Mesodermal cell (in vitro differentiated cells): ENCODE results near the gene POMGNT2.

Experiments used
- H3K27ac ChIP-seq: 2 replicates; pipeline ENCODE4 v1.7.0; 2013; ENCODE audit warnings: mild to moderate bottlenecking, low read depth, low read length, moderate library complexity; ENCODE audit not compliant: severe bottlenecking
- H3K36me3 ChIP-seq: 2 replicates; pipeline ENCODE4 v1.7.1; 2013; ENCODE audit warnings: mild to moderate bottlenecking, low read length, moderate library complexity; ENCODE audit not compliant: control insufficient read depth, insufficient read depth
- H3K4me1 ChIP-seq: one replicate; pipeline ENCODE4 v1.7.1; 2013; ENCODE audit warnings: mild to moderate bottlenecking, low read length; ENCODE audit not compliant: insufficient read depth, control insufficient read depth, poor library complexity, severe bottlenecking
- H3K4me3 ChIP-seq: 2 replicates; pipeline ENCODE4 v1.7.0; 2013; ENCODE audit warnings: low read length, control low read depth, mild to moderate bottlenecking; ENCODE audit not compliant: insufficient read depth, poor library complexity, severe bottlenecking; ENCODE audit errors: extremely low read depth
- H3K9me3 ChIP-seq: 2 replicates; pipeline ENCODE4 v1.7.1; 2013; ENCODE audit warnings: mild to moderate bottlenecking, low read length, moderate library complexity; ENCODE audit not compliant: control insufficient read depth
- WGBS, 2 experiments: methylation state at CpG; one replicate each; pipeline ENCODE4 v1.1.5; 2013; ENCODE audit warnings: missing lambda C conversion rate in 2 of 2; ENCODE audit not compliant: insufficient coverage in 2 of 2; 5-methylcytosine and 5-hydroxymethylcytosine counted together

Gene POMGNT2

GRCh38 chr3:43089081-43089480 lies 16.8 kb downstream of the POMGNT2 start:
- peaks cover 6% of the 10 kb centered on the region for H3K4me1 ChIP-seq
- H3K9me3 ChIP-seq = no peaks in the 10 kb centered on the region
- H3K4me3 ChIP-seq = no peak overlapping the region
- H3K27ac ChIP-seq = no peak overlapping the region
- 81 to 96% methylated on average over 4 of the region's 4 CpGs for WGBS, 2 experiments
- no peaks in the 10 kb centered on the region for H3K36me3 ChIP-seq

- Histone ChIP-seq H3K27ac (no peak overlapping the region), H3K9me3 (no peaks in the 10 kb centered on the region), H3K4me1 (peaks cover 6% of the 10 kb centered on the region), H3K4me3 (no peak overlapping the region), H3K36me3 (no peaks in the 10 kb centered on the region)
- WGBS, 2 experiments = 100% methylated on average over 4 of the region's 5 CpGs; no CpG with 5 or more reads in 1 of the 2 experiments
Observed at GRCh38 chr3:43087249-43087776, 18.6 kb downstream of the POMGNT2 start.

GRCh38 chr3:43086460-43087165 lies 19.3 kb downstream of the POMGNT2 start:
- Histone ChIP-seq H3K4me3 (no peak overlapping the region), H3K27ac (no peak overlapping the region), H3K36me3 (no peaks in the 10 kb centered on the region), H3K9me3 (no peaks in the 10 kb centered on the region), H3K4me1 (peaks cover 6% of the 10 kb centered on the region)
- WGBS, 2 experiments = 89 to 95% methylated on average over 5 to 6 of the region's 6 CpGs

GRCh38 chr3:43082457-43082856 lies 23.4 kb downstream of the POMGNT2 start:
- H3K4me1 ChIP-seq = peaks cover 6% of the 10 kb centered on the region
- no peak overlapping the region for H3K27ac ChIP-seq
- H3K36me3 ChIP-seq = peaks cover 5% of the 10 kb centered on the region
- no peaks in the 10 kb centered on the region for H3K9me3 ChIP-seq
- H3K4me3 ChIP-seq = no peak overlapping the region
- 94 to 100% methylated on average over 2 of the region's 2 CpGs for WGBS, 2 experiments

- no peak overlapping the region for H3K27ac ChIP-seq
- whole genome bisulfite sequencing, 2 experiments = 93 to 97% methylated on average over 5 of the region's 5 CpGs
Observed at GRCh38 chr3:43081796-43082195, 24.1 kb downstream of the POMGNT2 start.

GRCh38 chr3:43080726-43081568 lies 24.9 kb downstream of the POMGNT2 start:
- H3K27ac ChIP-seq = no peak overlapping the region
- peaks cover 5% of the 10 kb centered on the region for H3K36me3 ChIP-seq
- no peaks in the 10 kb centered on the region for H3K4me1 ChIP-seq
- WGBS, 2 experiments = 92 to 94% methylated on average over 36 to 39 of the region's 40 CpGs
- H3K4me3 ChIP-seq = no peak overlapping the region
- no peaks in the 10 kb centered on the region for H3K9me3 ChIP-seq

More at GRCh38 chr3:43081796-43082195, 24.1 kb downstream of the POMGNT2 start:
- no peaks in the 10 kb centered on the region for H3K9me3 ChIP-seq
- peaks cover 5% of the 10 kb centered on the region for H3K36me3 ChIP-seq
- peaks cover 5% of the 10 kb centered on the region for H3K4me1 ChIP-seq
- H3K4me3 ChIP-seq = no peak overlapping the region

GRCh38 chr3:43079536-43080332 lies 26.1 kb downstream of the POMGNT2 start:
- no peaks in the 10 kb centered on the region for H3K4me1 ChIP-seq
- peaks cover 5% of the 10 kb centered on the region for H3K36me3 ChIP-seq
- H3K4me3 ChIP-seq = no peak overlapping the region
- 92 to 95% methylated on average over 28 to 30 of the region's 31 CpGs for WGBS, 2 experiments
- H3K9me3 ChIP-seq = no peaks in the 10 kb centered on the region
- H3K27ac ChIP-seq = no peak overlapping the region

GRCh38 chr3:43077707-43078106 lies 28.2 kb downstream of the POMGNT2 start:
- H3K9me3 ChIP-seq = no peaks in the 10 kb centered on the region
- H3K27ac ChIP-seq = no peak overlapping the region
- no peak overlapping the region for H3K4me3 ChIP-seq
- peaks cover 5% of the 10 kb centered on the region for H3K36me3 ChIP-seq
- H3K4me1 ChIP-seq = no peaks in the 10 kb centered on the region

- peaks cover 5% of the 10 kb centered on the region for H3K36me3 ChIP-seq
- H3K4me1 ChIP-seq = no peaks in the 10 kb centered on the region
- no peaks in the 10 kb centered on the region for H3K9me3 ChIP-seq
- 94% methylated on average over 2 to 5 of the region's 6 CpGs for WGBS, 2 experiments
- no peak overlapping the region for H3K4me3 ChIP-seq
- no peak overlapping the region for H3K27ac ChIP-seq
Observed at GRCh38 chr3:43077261-43077660, 28.6 kb downstream of the POMGNT2 start.

- H3K4me1 ChIP-seq = no peaks in the 10 kb centered on the region
- H3K4me3 ChIP-seq = no peak overlapping the region
- 90 to 94% methylated on average over 1 to 2 of the region's 4 CpGs for WGBS, 2 experiments
- peaks cover 5% of the 10 kb centered on the region for H3K36me3 ChIP-seq
- no peak overlapping the region for H3K27ac ChIP-seq
- no peaks in the 10 kb centered on the region for H3K9me3 ChIP-seq
Observed at GRCh38 chr3:43076857-43077256, 29.0 kb downstream of the POMGNT2 start.
